GM12878 (cell line): ENCODE results near the gene BCL2L13. TPM values are rescaled to one million over a fixed set of nuclear protein-coding genes. Genes with fewer than 3 reads are reported as not detected.

Source experiments
- BCL11A ChIP-seq: IDR thresholded peaks from 2 replicates; pipeline ENCODE4 v1.6.1; 2011; ENCODE audit warnings: low read depth, low read length
- CBFB ChIP-seq: IDR thresholded peaks from 2 replicates; pipeline ENCODE4 v1.6.1; 2016; ENCODE audit warnings: antibody characterized with exemption, low read depth
- CBX3 ChIP-seq: fragments of 200-600 bp; sonication (generic); IDR thresholded peaks from 2 replicates; pipeline ENCODE4 v1.6.1; 2016; ENCODE audit warnings: low read depth, borderline replicate concordance
- CEBPB ChIP-seq, 2 experiments: fragments of 150-350 bp in 1 of 2; IDR thresholded peaks; 2 replicates each; pipeline ENCODE4 v1.6.1; 2012 to 2014; ENCODE audit warnings: low read depth in 2 of 2, low read length in 2 of 2, borderline replicate concordance in 1 of 2, inconsistent platforms in 1 of 2
- CHD1 ChIP-seq: IDR thresholded peaks from 2 replicates; pipeline ENCODE4 v1.6.1; 2012; ENCODE audit warnings: low read depth, low read length, improper control_type of control experiment
- DPF2 ChIP-seq: fragments of 450-650 bp; IDR thresholded peaks from 2 replicates; pipeline ENCODE4 v1.6.1; 2017; ENCODE audit warnings: mild to moderate bottlenecking
- ETV6 ChIP-seq, 2 experiments: fragments of 450-650 bp in 1 of 2; IDR thresholded peaks in 1 of 2; conservative IDR thresholded peaks in 1 of 2; 2 replicates each; pipeline ENCODE4 v1.6.1; 2014; ENCODE audit warnings: antibody characterized with exemption in 1 of 2, borderline replicate concordance in 1 of 2, low read depth in 1 of 2, mild to moderate bottlenecking in 1 of 2, moderate library complexity in 1 of 2
- EZH2 ChIP-seq: IDR thresholded peaks from 2 replicates; pipeline ENCODE4 v1.6.1; 2012; ENCODE audit warnings: low read depth, mild to moderate bottlenecking, control low read depth, inconsistent platforms, low read length, borderline replicate concordance; ENCODE audit not compliant: control insufficient read depth
- GABPA ChIP-seq: IDR thresholded peaks from 2 replicates; pipeline ENCODE4 v1.6.1; 2014; ENCODE audit warnings: antibody characterized with exemption, low read depth, mild to moderate bottlenecking, inconsistent platforms
- HDAC6 ChIP-seq: fragments of 200-600 bp; sonication (generic); IDR thresholded peaks from one replicate; pipeline ENCODE4 v1.8.0; 2017; ENCODE audit warnings: antibody characterized with exemption; ENCODE audit not compliant: unreplicated experiment
- IKZF2 ChIP-seq, 2 experiments: fragments of 450-650 bp; IDR thresholded peaks; 2 replicates each; pipeline ENCODE4 v1.6.1; 2017; ENCODE audit warnings: mild to moderate bottlenecking in 2 of 2, moderate library complexity in 2 of 2
- IRF5 ChIP-seq: fragments of 450-650 bp; IDR thresholded peaks from 2 replicates; pipeline ENCODE4 v1.6.1; 2017; ENCODE audit warnings: borderline replicate concordance
- MAX ChIP-seq: IDR thresholded peaks from 2 replicates; pipeline ENCODE4 v1.6.1; 2012; ENCODE audit warnings: low read depth, low read length, improper control_type of control experiment
- NBN ChIP-seq: fragments of 450-650 bp; IDR thresholded peaks from 2 replicates; pipeline ENCODE4 v1.6.1; 2016
- PKNOX1 ChIP-seq: fragments of 450-650 bp; IDR thresholded peaks from 2 replicates; pipeline ENCODE4 v1.6.1; 2016; ENCODE audit warnings: mild to moderate bottlenecking
- POLR2AphosphoS5 ChIP-seq: IDR thresholded peaks from 2 replicates; pipeline ENCODE4 v1.6.1; 2011; ENCODE audit warnings: mild to moderate bottlenecking, low read length, inconsistent platforms
- POU2F2 ChIP-seq: IDR thresholded peaks from 3 replicates; pipeline ENCODE4 v1.6.1; 2011; ENCODE audit warnings: low read depth, mild to moderate bottlenecking, low read length, borderline replicate concordance
- RB1 ChIP-seq: fragments of 450-650 bp; formaldehyde crosslinking; IDR thresholded peaks from 2 replicates; pipeline ENCODE4 v1.6.1; 2017; ENCODE audit warnings: mild to moderate bottlenecking, borderline replicate concordance
- RBBP5 ChIP-seq: fragments of 200-600 bp; sonication (generic); conservative IDR thresholded peaks from 2 replicates; pipeline ENCODE4 v1.6.1; 2016
- RELB ChIP-seq: fragments of 450-650 bp; IDR thresholded peaks from 2 replicates; pipeline ENCODE4 v1.6.1; 2017; ENCODE audit warnings: low read depth, mild to moderate bottlenecking, moderate library complexity
- SIN3A ChIP-seq: IDR thresholded peaks from 2 replicates; pipeline ENCODE4 v1.6.1; 2012; ENCODE audit warnings: low read depth, low read length, improper control_type of control experiment
- SP1 ChIP-seq: IDR thresholded peaks from one replicate; pipeline ENCODE4 v1.6.1; 2011; ENCODE audit warnings: low read depth, low read length
- SREBF2 ChIP-seq: IDR thresholded peaks from 2 replicates; pipeline ENCODE4 v1.6.1; 2012; ENCODE audit warnings: mild to moderate bottlenecking, low read length
- STAT1 ChIP-seq: fragments of 450-650 bp; conservative IDR thresholded peaks from 2 replicates; pipeline ENCODE4 v1.6.1; 2014; ENCODE audit warnings: antibody characterized with exemption, mild to moderate bottlenecking
- TCF7 ChIP-seq: IDR thresholded peaks from 2 replicates; pipeline ENCODE4 v1.6.1; 2014; ENCODE audit warnings: antibody characterized with exemption, borderline replicate concordance
- USF1 ChIP-seq: IDR thresholded peaks from 2 replicates; pipeline ENCODE4 v1.6.1; 2011; ENCODE audit warnings: borderline replicate concordance, low read depth, mild to moderate bottlenecking, moderate library complexity, mixed read lengths, low read length; ENCODE audit not compliant: insufficient read depth; ENCODE audit errors: extremely low read length
- ZSCAN29 ChIP-seq: fragments of 450-650 bp; IDR thresholded peaks from 2 replicates; pipeline ENCODE4 v1.6.1; 2017; ENCODE audit warnings: mild to moderate bottlenecking, moderate library complexity
- polyA plus RNA-seq, 11 experiments: library from polyadenylated mRNA; depleted of rRNA in 4 of 11; unstranded in 6 of 11; stranded (reverse) in 5 of 11; fragments of >200 nt; fragmentation: Nextera tagmentation in 4 of 11; fragmentation: Illumina TruSeq in 1 of 11; extraction: Ambion mirVana in 4 of 11; extraction: Trizol in 1 of 11; gene quantifications; 1 replicate in 1 of 11; 2 replicates in 10 of 11; pipeline versions ENCODE4 v1.2.1 to v1.2.3, GENCODE V29; 2011 to 2016; ENCODE audit warnings: inconsistent platforms in 2 of 11, missing spikeins in 2 of 11, low read depth in 1 of 11
- total RNA-seq, 4 experiments: library from RNA; depleted of rRNA in 3 of 4; stranded (reverse); fragments of >200 nt in 3 of 4; fragmentation: Illumina TruSeq in 1 of 4; extraction: Trizol in 1 of 4; gene quantifications; 2 replicates each; pipeline versions ENCODE4 v1.2.1 to v1.2.3, GENCODE V29; 2013 to 2021

Gene BCL2L13
- total and polyA plus RNA-seq, 10 of the 15 experiments (the other 5 are each of a cell fraction or from before 2014, with no cell fraction given), result 18.6 to 30.6 (median 28.2) TPM

GRCh38 chr22:17777005-17777716 lies 138.6 kb downstream of the BCL2L13 start (continued):
- TF ChIP-seq RELB, result peak; percentile 94
- no peak for TF ChIP-seq EZH2
- no peak for TF ChIP-seq SREBF2
- TF ChIP-seq USF1, result no peak
- peak; percentile 69 for TF ChIP-seq NBN
- TF ChIP-seq PKNOX1, result peak; percentile 37; the same call in 1 of the 2 replicates
- no peak for TF ChIP-seq CBX3
- TF ChIP-seq IKZF2 (IDR thresholded peaks at IDR 0.05), result peak; percentile 65 to 70; a peak in 3 of 4 replicates
- no peak for TF ChIP-seq IRF5
- no peak for TF ChIP-seq CEBPB (IDR thresholded peaks at IDR 0.05; ENCODE audit: borderline replicate concordance in 1 of 2, low read depth in 2 of 2, low read length in 2 of 2)
- TF ChIP-seq DPF2, result peak; percentile 83
- TF ChIP-seq BCL11A, result 0 out of 2 replicates have a peak, but pooled peaks have one; percentile 6
- no peak for TF ChIP-seq STAT1
- TF ChIP-seq MAX, result no peak
- TF ChIP-seq CHD1, result no peak
- peak; percentile 95 for TF ChIP-seq POLR2AphosphoS5
- no peak for TF ChIP-seq TCF7
- TF ChIP-seq GABPA, result peak; percentile 79
- no peak; the same call in 2 of the 3 replicates for TF ChIP-seq POU2F2
- TF ChIP-seq ETV6 (conservative IDR thresholded peaks at IDR 0.05 in 1 of 2, IDR thresholded peaks at IDR 0.05 in 1 of 2; ENCODE audit: borderline replicate concordance in 1 of 2, low read depth in 1 of 2), result peak in 1 of 2 experiments; percentile 98; a peak in 2 of 4 replicates
- TF ChIP-seq SIN3A, result no peak
- TF ChIP-seq CBFB, result peak; percentile 45; the same call in 1 of the 2 replicates
- peak; percentile 60; the same call in 1 of the 2 replicates for TF ChIP-seq RB1
- TF ChIP-seq ZSCAN29, result 0 out of 2 replicates have a peak, but pooled peaks have one; percentile 26
- TF ChIP-seq RBBP5, result no peak
- TF ChIP-seq HDAC6, result peak; percentile 76
- TF ChIP-seq SP1, result peak; percentile 14
